ENCODE measurements around the gene KHDRBS2.

DNA sequence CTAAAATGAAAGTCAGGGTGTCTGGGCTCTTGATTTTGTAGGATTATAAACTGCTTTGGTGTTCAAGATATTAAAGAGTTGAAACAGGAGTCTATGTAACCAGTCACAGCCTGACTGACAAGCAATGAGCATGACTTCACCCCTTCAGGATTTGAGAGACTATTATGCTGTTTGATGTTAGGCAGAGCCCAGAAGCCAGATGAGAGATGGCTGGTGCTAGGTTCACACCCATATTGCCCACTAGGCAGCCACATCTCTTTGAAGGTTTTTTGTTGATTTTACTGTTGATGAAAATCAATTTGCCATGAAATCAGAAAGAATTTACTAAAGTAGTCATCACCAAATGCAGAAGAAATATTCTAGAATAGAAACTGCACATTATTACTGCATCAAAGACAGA lies 243.6 kb downstream of the KHDRBS2 start:
- TF ChIP-seq CTCF (IDR thresholded peaks at IDR 0.05) (no peak), POLR2A (IDR thresholded peaks at IDR 0.05) (no peak), POLR2AphosphoS5 (IDR thresholded peaks at IDR 0.05) (no peak)

All from breast epithelium (tissue), 3 donors.